ENCODE measurements around the gene GMDS.

The GMDS gene

GRCh38 chr6:2038092-2038491 is 207.3 kb downstream of the GMDS start:
- no peak overlapping the region for H3K27ac ChIP-seq (ENCODE audit: low read depth, low read length, severe bottlenecking)
- 85 to 96% methylated on average over 7 of the region's 8 CpGs for WGBS, 2 experiments (ENCODE audit: insufficient coverage in 2 of 2)

GRCh38 chr6:2037237-2037926 is 208.0 kb downstream of the GMDS start:
- no peaks in the 10 kb centered on the region for H3K36me3 ChIP-seq (ENCODE audit: control insufficient read depth, insufficient read depth, low read length)
- no peak overlapping the region for H3K4me3 ChIP-seq (ENCODE audit: extremely low read depth, insufficient read depth, low read length, poor library complexity, severe bottlenecking)
- no peak overlapping the region for H3K27ac ChIP-seq (ENCODE audit: low read depth, low read length, severe bottlenecking)
- 89 to 95% methylated on average over 6 of the region's 10 CpGs for WGBS, 2 experiments (ENCODE audit: insufficient coverage in 2 of 2)
- no peaks in the 10 kb centered on the region for H3K4me1 ChIP-seq (ENCODE audit: control insufficient read depth, insufficient read depth, low read length, poor library complexity, severe bottlenecking)
- H3K9me3 ChIP-seq (ENCODE audit: control insufficient read depth, low read length) = no peaks in the 10 kb centered on the region

More at GRCh38 chr6:2038092-2038491, 207.3 kb downstream of the GMDS start:
- Histone ChIP-seq H3K36me3 (ENCODE audit: control insufficient read depth, insufficient read depth, low read length) (no peaks in the 10 kb centered on the region), H3K4me1 (ENCODE audit: control insufficient read depth, insufficient read depth, low read length, poor library complexity, severe bottlenecking) (no peaks in the 10 kb centered on the region), H3K4me3 (ENCODE audit: extremely low read depth, insufficient read depth, low read length, poor library complexity, severe bottlenecking) (no peak overlapping the region), H3K9me3 (ENCODE audit: control insufficient read depth, low read length) (no peaks in the 10 kb centered on the region)

- WGBS, 2 experiments (ENCODE audit: insufficient coverage in 2 of 2) = 100% methylated on average over 1 of the region's 6 CpGs; no CpG with 5 or more reads in 1 of the 2 experiments
- Histone ChIP-seq H3K9me3 (ENCODE audit: control insufficient read depth, low read length) (no peaks in the 10 kb centered on the region), H3K4me1 (ENCODE audit: control insufficient read depth, insufficient read depth, low read length, poor library complexity, severe bottlenecking) (no peaks in the 10 kb centered on the region), H3K4me3 (ENCODE audit: extremely low read depth, insufficient read depth, low read length, poor library complexity, severe bottlenecking) (no peak overlapping the region), H3K36me3 (ENCODE audit: control insufficient read depth, insufficient read depth, low read length) (no peaks in the 10 kb centered on the region), H3K27ac (ENCODE audit: low read depth, low read length, severe bottlenecking) (no peak overlapping the region)
These were observed 208.7 kb downstream of the GMDS start for GRCh38 chr6:2036710-2037023.

GRCh38 chr6:2035826-2036709 is 209.3 kb downstream of the GMDS start:
- H3K9me3 ChIP-seq (ENCODE audit: control insufficient read depth, low read length) = no peaks in the 10 kb centered on the region
- WGBS, 2 experiments (ENCODE audit: insufficient coverage in 2 of 2) = 85 to 100% methylated on average over 6 to 8 of the region's 11 CpGs
- H3K36me3 ChIP-seq (ENCODE audit: control insufficient read depth, insufficient read depth, low read length) = no peaks in the 10 kb centered on the region
- H3K4me1 ChIP-seq (ENCODE audit: control insufficient read depth, insufficient read depth, low read length, poor library complexity, severe bottlenecking) = no peaks in the 10 kb centered on the region
- no peak overlapping the region for H3K4me3 ChIP-seq (ENCODE audit: extremely low read depth, insufficient read depth, low read length, poor library complexity, severe bottlenecking)
- no peak overlapping the region for H3K27ac ChIP-seq (ENCODE audit: low read depth, low read length, severe bottlenecking)

- Histone ChIP-seq H3K36me3 (ENCODE audit: control insufficient read depth, insufficient read depth, low read length) (no peaks in the 10 kb centered on the region), H3K9me3 (ENCODE audit: control insufficient read depth, low read length) (no peaks in the 10 kb centered on the region), H3K4me3 (ENCODE audit: extremely low read depth, insufficient read depth, low read length, poor library complexity, severe bottlenecking) (no peak overlapping the region), H3K4me1 (ENCODE audit: control insufficient read depth, insufficient read depth, low read length, poor library complexity, severe bottlenecking) (no peaks in the 10 kb centered on the region), H3K27ac (ENCODE audit: low read depth, low read length, severe bottlenecking) (no peak overlapping the region)
- 33 to 80% methylated on average over 1 of the region's 1 CpG for WGBS, 2 experiments (ENCODE audit: insufficient coverage in 2 of 2)
These were observed 210.4 kb downstream of the GMDS start for GRCh38 chr6:2035046-2035445.

- H3K27ac ChIP-seq (ENCODE audit: low read depth, low read length, severe bottlenecking) = no peak overlapping the region
- WGBS, 2 experiments (ENCODE audit: insufficient coverage in 2 of 2) = 89 to 100% methylated on average over 4 to 5 of the region's 6 CpGs
- no peaks in the 10 kb centered on the region for H3K4me1 ChIP-seq (ENCODE audit: control insufficient read depth, insufficient read depth, low read length, poor library complexity, severe bottlenecking)
- no peaks in the 10 kb centered on the region for H3K9me3 ChIP-seq (ENCODE audit: control insufficient read depth, low read length)
- H3K4me3 ChIP-seq (ENCODE audit: extremely low read depth, insufficient read depth, low read length, poor library complexity, severe bottlenecking) = no peak overlapping the region
- no peaks in the 10 kb centered on the region for H3K36me3 ChIP-seq (ENCODE audit: control insufficient read depth, insufficient read depth, low read length)
These were observed 211.1 kb downstream of the GMDS start for GRCh38 chr6:2034256-2034655.

- Histone ChIP-seq H3K4me3 (ENCODE audit: extremely low read depth, insufficient read depth, low read length, poor library complexity, severe bottlenecking) (no peak overlapping the region), H3K27ac (ENCODE audit: low read depth, low read length, severe bottlenecking) (no peak overlapping the region), H3K4me1 (ENCODE audit: control insufficient read depth, insufficient read depth, low read length, poor library complexity, severe bottlenecking) (no peaks in the 10 kb centered on the region), H3K36me3 (ENCODE audit: control insufficient read depth, insufficient read depth, low read length) (no peaks in the 10 kb centered on the region), H3K9me3 (ENCODE audit: control insufficient read depth, low read length) (no peaks in the 10 kb centered on the region)
- 84 to 100% methylated on average over 2 of the region's 4 CpGs for WGBS, 2 experiments (ENCODE audit: insufficient coverage in 2 of 2)
These were observed 211.9 kb downstream of the GMDS start for GRCh38 chr6:2033544-2033943.

- Histone ChIP-seq H3K4me3 (ENCODE audit: extremely low read depth, insufficient read depth, low read length, poor library complexity, severe bottlenecking) (no peak overlapping the region), H3K9me3 (ENCODE audit: control insufficient read depth, low read length) (no peaks in the 10 kb centered on the region), H3K27ac (ENCODE audit: low read depth, low read length, severe bottlenecking) (no peak overlapping the region), H3K36me3 (ENCODE audit: control insufficient read depth, insufficient read depth, low read length) (no peaks in the 10 kb centered on the region), H3K4me1 (ENCODE audit: control insufficient read depth, insufficient read depth, low read length, poor library complexity, severe bottlenecking) (no peaks in the 10 kb centered on the region)
- 87 to 96% methylated on average over 5 of the region's 7 CpGs for WGBS, 2 experiments (ENCODE audit: insufficient coverage in 2 of 2)
These were observed 214.6 kb downstream of the GMDS start for GRCh38 chr6:2030682-2031244.

- H3K36me3 ChIP-seq (ENCODE audit: control insufficient read depth, insufficient read depth, low read length) = no peaks in the 10 kb centered on the region
- H3K27ac ChIP-seq (ENCODE audit: low read depth, low read length, severe bottlenecking) = no peak overlapping the region
- no CpG with 5 or more reads among the region's 3 CpGs for WGBS, 2 experiments (ENCODE audit: insufficient coverage in 2 of 2)
- H3K9me3 ChIP-seq (ENCODE audit: control insufficient read depth, low read length) = no peaks in the 10 kb centered on the region
- H3K4me1 ChIP-seq (ENCODE audit: control insufficient read depth, insufficient read depth, low read length, poor library complexity, severe bottlenecking) = no peaks in the 10 kb centered on the region
- no peak overlapping the region for H3K4me3 ChIP-seq (ENCODE audit: extremely low read depth, insufficient read depth, low read length, poor library complexity, severe bottlenecking)
These were observed 215.5 kb downstream of the GMDS start for GRCh38 chr6:2029952-2030351.

GRCh38 chr6:2029130-2029794 is 216.1 kb downstream of the GMDS start:
- 83 to 91% methylated on average over 1 of the region's 1 CpG for WGBS, 2 experiments (ENCODE audit: insufficient coverage in 2 of 2)
- Histone ChIP-seq H3K4me1 (ENCODE audit: control insufficient read depth, insufficient read depth, low read length, poor library complexity, severe bottlenecking) (no peaks in the 10 kb centered on the region), H3K36me3 (ENCODE audit: control insufficient read depth, insufficient read depth, low read length) (no peaks in the 10 kb centered on the region), H3K27ac (ENCODE audit: low read depth, low read length, severe bottlenecking) (no peak overlapping the region), H3K4me3 (ENCODE audit: extremely low read depth, insufficient read depth, low read length, poor library complexity, severe bottlenecking) (no peak overlapping the region), H3K9me3 (ENCODE audit: control insufficient read depth, low read length) (no peaks in the 10 kb centered on the region)
